NCI-H2081 (cell line): Measurements from ENCODE around the gene TMEM217.
"Not testable (repeated sequence)": the region's sequence is repeated elsewhere in the genome, so short reads cannot be mapped to it uniquely, and the experiment has no call there.

Experiments used
- DNase-seq, 2 experiments: peaks; one replicate each; lab custom pipeline; 2025; lab: John Stamatoyannopoulos, UW

The TMEM217 gene

GRCh38 chr6:37218061-37218460 lies 39.9 kb downstream of the TMEM217 start:
- DNase-seq, result no peak

GRCh38 chr6:37212268-37212667 lies 45.7 kb downstream of the TMEM217 start:
- no peak for DNase-seq

- DNase-seq, result peak; percentile 81 to 83
Measured at GRCh38 chr6:37210313-37210968, 47.5 kb downstream of the TMEM217 start.

- no peak for DNase-seq
Measured at GRCh38 chr6:37209461-37210205, 48.3 kb downstream of the TMEM217 start.

- no peak for DNase-seq
Measured at GRCh38 chr6:37208793-37209192, 49.2 kb downstream of the TMEM217 start.

- peak; percentile 69 to 70 for DNase-seq
Measured at GRCh38 chr6:37207903-37208456, 50.0 kb downstream of the TMEM217 start.

GRCh38 chr6:37206622-37207021 lies 51.3 kb downstream of the TMEM217 start:
- DNase-seq, result no peak

- no peak for DNase-seq
Measured at GRCh38 chr6:37205997-37206340, 52.0 kb downstream of the TMEM217 start.

- no peak for DNase-seq
Measured at GRCh38 chr6:37205175-37205996, 52.6 kb downstream of the TMEM217 start.

GRCh38 chr6:37204014-37204751 lies 53.8 kb downstream of the TMEM217 start:
- no peak for DNase-seq

- DNase-seq, result peak in 1 of 2 experiments; percentile 57
Measured at GRCh38 chr6:37202788-37203491, 55.0 kb downstream of the TMEM217 start.

- no peak for DNase-seq
Measured at GRCh38 chr6:37201726-37202125, 56.2 kb downstream of the TMEM217 start.

GRCh38 chr6:37200085-37200484 lies 57.9 kb downstream of the TMEM217 start:
- no peak for DNase-seq

- not testable (repeated sequence) for DNase-seq
Measured at GRCh38 chr6:37196451-37196850, 61.5 kb downstream of the TMEM217 start.

- DNase-seq, result not testable (repeated sequence)
Measured at GRCh38 chr6:37194886-37195285, 63.1 kb downstream of the TMEM217 start.

GRCh38 chr6:37192666-37193065 lies 65.3 kb downstream of the TMEM217 start:
- peak; percentile 33 to 69 for DNase-seq

GRCh38 chr6:37190159-37190535 lies 67.8 kb downstream of the TMEM217 start:
- no peak for DNase-seq

- DNase-seq, result no peak
Measured at GRCh38 chr6:37188962-37189510, 68.9 kb downstream of the TMEM217 start.

- DNase-seq, result no peak
Measured at GRCh38 chr6:37187321-37188022, 70.5 kb downstream of the TMEM217 start.
